GM12892 (cell line): Measurements from ENCODE around the gene SOX9.

Experiments
- POLR2A ChIP-seq: IDR thresholded peaks from 2 replicates; pipeline ENCODE4 v1.6.1; 2011; ENCODE audit warnings: low read depth, low read length, control low read depth
- POLR2AphosphoS5 ChIP-seq: IDR thresholded peaks from 2 replicates; pipeline ENCODE4 v1.6.1; 2011; ENCODE audit warnings: low read depth, low read length, control low read depth
- TAF1 ChIP-seq: IDR thresholded peaks from 2 replicates; pipeline ENCODE4 v1.6.1; 2011; ENCODE audit warnings: low read depth, mild to moderate bottlenecking, control low read depth, low read length, borderline replicate concordance

DNA sequence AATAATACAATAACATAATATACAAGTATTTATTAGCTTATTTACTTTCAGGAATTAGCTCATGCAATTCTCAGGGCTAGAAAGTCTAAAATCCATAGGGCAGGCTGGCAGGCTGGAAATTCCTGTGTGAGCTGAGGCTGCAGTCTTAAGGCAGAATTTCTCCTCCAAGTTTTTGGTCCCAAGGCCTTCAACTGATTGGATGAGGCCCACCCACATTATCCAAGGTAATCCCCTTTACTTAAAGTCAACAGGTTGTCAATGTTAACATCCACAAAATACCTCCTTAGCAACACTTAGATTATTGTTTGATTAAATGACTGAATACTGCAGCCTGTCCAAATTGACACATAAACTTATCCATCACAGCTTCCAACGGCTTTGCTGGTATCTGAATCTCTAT, 32.9 kb upstream of the SOX9 start:
- TF ChIP-seq POLR2A (no peak), TAF1 (no peak), POLR2AphosphoS5 (no peak)
